Stimulated activated naive CD8-positive, alpha-beta T cell treated with anti-CD3 and anti-CD28 coated beads, Interleukin-15, Interleukin-2, amounts not matched to agents 100 ng/mL and 50 ng/mL, for 24 hours (primary cell): Measurements from ENCODE around the gene LY6G6F.

Experiments
- H3K27ac Mint-ChIP-seq: one replicate; pipeline ENCODE4 v1.8.0; 2021; ENCODE audit warnings: mild to moderate bottlenecking, mixed read lengths
- H3K27me3 Mint-ChIP-seq: one replicate; pipeline ENCODE4 v1.8.0; 2021; ENCODE audit warnings: mixed read lengths
- H3K36me3 Mint-ChIP-seq: one replicate; pipeline ENCODE4 v1.8.0; 2021; ENCODE audit warnings: low read depth, mixed read lengths
- H3K4me1 Mint-ChIP-seq: one replicate; pipeline ENCODE4 v1.8.0; 2021; ENCODE audit warnings: low read depth, mixed read lengths
- H3K4me3 Mint-ChIP-seq: one replicate; pipeline ENCODE4 v1.8.0; 2021; ENCODE audit warnings: mild to moderate bottlenecking, mixed read lengths
- H3K9me3 Mint-ChIP-seq: one replicate; pipeline ENCODE4 v1.8.0; 2021; ENCODE audit warnings: mixed read lengths

LY6G6F gene

DNA sequence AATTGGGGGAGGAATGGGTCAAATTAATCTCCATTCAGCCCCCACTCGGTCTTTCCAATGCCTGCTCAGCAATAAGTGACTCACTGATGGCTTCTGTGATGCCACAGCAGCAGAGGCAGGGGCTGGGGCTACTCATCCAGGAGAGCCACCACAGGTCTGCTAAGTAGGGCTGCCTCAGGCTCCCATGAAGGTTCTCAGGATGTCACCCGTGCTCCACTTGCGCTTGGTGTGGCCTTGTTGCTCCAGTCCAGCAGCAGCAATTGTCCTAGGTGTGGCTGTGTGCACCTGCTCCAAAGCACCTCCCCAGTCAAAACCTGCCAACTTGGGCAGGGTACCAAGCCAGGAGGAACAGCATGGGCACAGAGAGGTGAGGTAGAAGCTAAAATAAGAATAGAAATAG is 15.5 kb downstream of the LY6G6F start:
- Mint-ChIP-seq H3K27ac (no peak overlapping the region), H3K4me3 (no peak overlapping the region), H3K9me3 (no peaks in the 10 kb centered on the region), H3K4me1 (peaks cover 27% of the 10 kb centered on the region), H3K27me3 (no peaks in the 10 kb centered on the region), H3K36me3 (peaks cover 12% of the 10 kb centered on the region)

DNA sequence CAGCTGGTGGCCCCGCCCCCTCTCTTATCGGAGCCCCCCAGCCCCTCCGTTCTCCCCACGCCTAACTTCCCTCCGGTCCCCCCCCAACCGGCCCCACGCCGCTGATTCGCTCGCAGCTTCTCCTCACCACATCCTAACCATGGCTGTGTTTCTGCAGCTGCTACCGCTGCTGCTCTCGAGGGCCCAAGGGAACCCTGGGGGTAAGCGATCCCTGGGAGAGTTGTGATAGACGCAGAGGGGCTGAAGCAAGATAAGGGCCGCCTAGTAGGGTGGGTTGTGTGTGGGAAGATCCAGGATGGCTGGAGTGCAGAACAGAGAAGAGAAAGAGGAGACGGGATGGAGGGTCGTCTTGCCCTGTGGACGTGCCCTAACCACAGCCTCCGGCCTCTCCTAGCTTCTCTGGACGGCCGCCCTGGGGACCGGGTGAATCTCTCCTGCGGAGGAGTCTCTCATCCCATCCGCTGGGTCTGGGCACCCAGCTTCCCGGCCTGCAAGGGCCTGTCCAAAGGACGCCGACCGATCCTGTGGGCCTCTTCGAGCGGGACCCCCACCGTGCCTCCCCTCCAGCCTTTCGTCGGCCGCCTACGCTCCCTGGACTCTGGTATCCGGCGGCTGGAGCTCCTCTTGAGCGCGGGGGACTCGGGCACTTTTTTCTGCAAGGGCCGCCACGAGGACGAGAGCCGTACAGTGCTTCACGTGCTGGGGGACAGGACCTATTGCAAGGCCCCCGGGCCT is 16.7 kb downstream of the LY6G6F start, which contains the start of gene MPIG6B:
Gene MPIG6B (plus strand): TSS at position 129 of the 735 bp plus-strand sequence. CDS start 11 bp downstream, at position 140.
- Mint-ChIP-seq H3K27ac (peak within 1 kb of the TSS; percentile 24), H3K36me3 (peaks cover 18% of the 10 kb centered on the region), H3K27me3 (no peaks in the 10 kb centered on the region), H3K4me3 (no peak within 1 kb of the TSS), H3K4me1 (peaks cover 37% of the 10 kb centered on the region), H3K9me3 (no peaks in the 10 kb centered on the region)

DNA sequence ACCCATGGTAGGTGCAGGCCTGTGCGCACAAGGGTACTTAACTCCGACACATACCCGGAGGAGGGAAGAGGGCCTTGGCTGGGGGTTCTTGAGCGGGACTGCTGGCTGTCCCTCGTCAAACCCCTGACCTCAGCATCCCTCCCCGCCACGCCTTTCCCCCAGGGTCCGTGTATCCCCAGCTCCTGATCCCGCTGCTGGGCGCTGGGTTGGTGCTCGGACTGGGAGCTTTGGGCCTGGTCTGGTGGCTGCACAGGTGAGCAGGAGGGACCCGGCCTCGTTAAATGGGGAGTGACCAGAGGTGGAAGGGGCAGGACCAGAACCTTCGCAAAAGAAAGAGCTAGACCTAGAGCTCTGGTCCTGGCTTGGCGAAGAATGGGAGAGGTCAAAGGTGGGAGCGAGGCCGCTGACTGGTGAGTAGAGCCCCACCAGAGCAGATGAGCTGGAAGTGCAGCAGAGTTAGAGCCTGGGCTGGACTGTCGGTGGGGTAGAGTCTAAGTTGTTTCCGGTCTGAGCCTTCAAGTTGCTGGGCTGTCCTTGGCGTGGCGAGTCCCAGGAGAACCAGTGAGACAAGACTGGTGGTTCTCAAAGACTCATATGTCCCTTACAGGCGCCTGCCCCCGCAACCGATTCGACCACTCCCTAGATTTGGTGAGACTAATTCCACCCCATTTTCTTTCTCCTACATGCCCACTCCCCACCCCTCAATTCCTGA is 17.5 kb downstream of the LY6G6F start:
- Mint-ChIP-seq H3K27ac (no peak overlapping the region), H3K4me1 (peaks cover 44% of the 10 kb centered on the region), H3K27me3 (no peaks in the 10 kb centered on the region), H3K4me3 (no peak overlapping the region), H3K9me3 (no peaks in the 10 kb centered on the region), H3K36me3 (peaks cover 18% of the 10 kb centered on the region)

DNA sequence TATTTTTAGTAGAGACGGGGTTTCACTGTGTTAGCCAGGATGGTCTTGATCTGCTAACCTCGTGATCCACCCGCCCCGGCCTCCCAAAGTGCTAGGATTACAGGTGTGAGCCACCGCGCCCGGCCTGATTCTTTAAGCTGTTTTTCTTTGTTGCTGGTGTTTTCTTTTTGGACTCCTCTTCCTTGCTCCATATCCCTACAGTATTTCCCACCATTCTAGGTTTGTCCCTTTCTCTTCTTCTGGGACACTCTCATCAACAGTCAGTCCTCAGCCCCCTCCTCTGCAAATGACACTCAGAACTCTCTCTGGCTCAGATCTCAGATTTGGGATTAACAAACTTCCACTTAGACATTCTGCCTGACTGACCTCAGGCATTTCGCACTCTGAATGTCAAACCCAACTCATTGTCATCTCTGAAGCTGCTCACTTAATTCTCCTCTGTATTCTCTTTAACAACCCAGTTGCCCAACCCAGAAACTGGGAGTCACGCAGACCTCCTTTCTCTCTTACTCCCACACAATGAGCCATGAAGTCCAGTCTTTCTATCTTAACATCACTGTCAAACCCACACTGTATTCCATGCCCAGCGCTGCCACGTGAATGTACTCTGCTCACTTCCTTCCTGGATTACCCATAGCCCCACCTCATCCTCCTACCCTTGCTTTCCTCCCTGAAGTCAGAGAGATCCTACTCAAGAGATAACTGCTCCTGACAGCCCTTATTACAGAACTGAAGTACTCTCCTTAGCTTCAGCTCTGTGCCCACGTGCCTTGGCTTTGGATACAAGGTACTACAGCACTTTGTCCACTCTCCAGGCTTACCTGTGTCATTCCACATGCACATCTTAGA is 19.1 kb downstream of the LY6G6F start:
- H3K4me3 Mint-ChIP-seq, result no peak overlapping the region
- no peaks in the 10 kb centered on the region for H3K9me3 Mint-ChIP-seq
- peaks cover 60% of the 10 kb centered on the region for H3K4me1 Mint-ChIP-seq
- peaks cover 24% of the 10 kb centered on the region for H3K36me3 Mint-ChIP-seq
- H3K27me3 Mint-ChIP-seq, result no peaks in the 10 kb centered on the region
- H3K27ac Mint-ChIP-seq, result peak overlapping the region; percentile 56

DNA sequence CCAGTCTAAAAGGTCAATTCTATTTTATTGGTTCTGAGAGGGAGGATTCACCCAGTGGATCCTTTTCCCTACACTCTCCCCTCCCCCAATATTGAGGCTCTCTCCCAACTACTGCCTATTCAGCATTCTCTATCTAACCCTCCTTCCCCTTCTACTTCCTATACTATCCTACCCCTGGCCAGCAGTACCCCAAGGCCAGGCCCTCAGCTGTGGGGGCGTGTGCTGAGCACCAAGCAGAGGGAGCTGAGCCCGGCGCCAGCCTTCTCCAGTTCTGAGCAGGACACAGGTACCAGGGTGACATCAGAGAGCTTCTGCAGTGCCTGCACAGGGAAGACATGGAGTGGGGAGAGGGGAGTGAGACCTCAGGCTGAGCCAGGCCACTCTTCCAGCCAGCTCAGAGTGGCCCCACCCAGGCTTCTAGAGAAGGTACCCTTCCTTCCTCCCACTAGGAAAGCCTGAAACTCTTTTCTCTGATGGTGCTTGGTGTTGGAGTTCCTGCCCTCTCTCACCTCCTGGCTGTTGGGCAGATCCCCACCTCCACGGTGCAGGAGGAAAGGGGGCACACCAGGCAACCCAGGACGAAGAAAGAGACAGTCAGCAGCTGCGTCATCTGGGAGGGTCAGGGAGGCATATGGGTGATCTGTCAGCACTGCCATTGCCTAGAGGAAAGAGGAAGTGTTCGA is 20.5 kb downstream of the LY6G6F start:
- no peaks in the 10 kb centered on the region for H3K27me3 Mint-ChIP-seq
- peaks cover 36% of the 10 kb centered on the region for H3K36me3 Mint-ChIP-seq
- peak overlapping the region; percentile 79 for H3K27ac Mint-ChIP-seq
- peak overlapping the region; percentile 63 for H3K4me3 Mint-ChIP-seq
- H3K4me1 Mint-ChIP-seq, result peaks cover 65% of the 10 kb centered on the region
- no peaks in the 10 kb centered on the region for H3K9me3 Mint-ChIP-seq

DNA sequence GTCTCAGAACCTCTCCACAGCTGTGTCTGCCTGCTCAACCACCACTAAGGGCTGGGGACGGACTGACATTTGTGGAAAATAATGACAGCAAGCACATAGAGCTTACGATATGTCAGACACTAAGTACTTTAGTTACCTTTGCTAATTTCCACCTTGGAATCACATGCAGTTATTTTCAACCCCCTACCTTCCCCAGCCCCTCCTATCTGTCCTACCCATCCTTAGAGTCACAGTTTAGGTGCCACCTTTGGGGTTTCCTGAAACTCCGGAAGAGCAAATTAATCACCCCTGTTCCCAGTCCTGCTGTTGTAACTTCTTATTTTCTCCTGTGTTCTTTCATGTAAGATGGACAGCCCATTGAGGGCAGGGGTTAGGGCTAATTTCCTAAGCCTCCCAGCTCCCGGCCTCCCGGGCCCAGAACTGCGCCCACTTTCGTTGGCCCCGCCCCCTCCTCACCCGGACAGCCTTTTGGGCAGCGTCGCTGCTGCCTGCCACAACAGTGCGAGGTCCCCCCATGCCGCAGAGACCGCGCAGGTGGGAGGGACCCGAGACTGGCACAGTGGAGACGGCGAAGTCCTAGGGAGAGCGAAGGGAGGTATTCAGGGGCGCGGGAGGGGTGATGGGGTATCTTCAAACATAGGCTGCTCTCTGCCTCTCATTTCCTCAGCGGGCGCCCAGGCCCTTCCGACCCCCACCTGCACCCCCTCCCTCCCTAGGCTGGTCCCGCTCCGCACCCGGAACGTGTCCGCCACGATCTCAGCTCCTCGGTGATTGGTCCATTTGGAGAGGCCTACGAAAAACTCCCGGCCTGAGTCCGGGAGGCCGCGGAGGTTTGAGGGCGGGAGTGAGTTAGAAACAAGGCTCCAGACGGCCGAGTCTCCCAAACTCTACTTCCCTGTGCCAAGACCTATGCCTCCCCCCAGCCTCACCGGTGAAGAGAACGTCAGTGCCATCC is 21.3 kb downstream of the LY6G6F start:
- Mint-ChIP-seq H3K36me3 (peaks cover 43% of the 10 kb centered on the region), H3K4me1 (peaks cover 64% of the 10 kb centered on the region), H3K4me3 (peak overlapping the region; percentile 63)

DNA sequence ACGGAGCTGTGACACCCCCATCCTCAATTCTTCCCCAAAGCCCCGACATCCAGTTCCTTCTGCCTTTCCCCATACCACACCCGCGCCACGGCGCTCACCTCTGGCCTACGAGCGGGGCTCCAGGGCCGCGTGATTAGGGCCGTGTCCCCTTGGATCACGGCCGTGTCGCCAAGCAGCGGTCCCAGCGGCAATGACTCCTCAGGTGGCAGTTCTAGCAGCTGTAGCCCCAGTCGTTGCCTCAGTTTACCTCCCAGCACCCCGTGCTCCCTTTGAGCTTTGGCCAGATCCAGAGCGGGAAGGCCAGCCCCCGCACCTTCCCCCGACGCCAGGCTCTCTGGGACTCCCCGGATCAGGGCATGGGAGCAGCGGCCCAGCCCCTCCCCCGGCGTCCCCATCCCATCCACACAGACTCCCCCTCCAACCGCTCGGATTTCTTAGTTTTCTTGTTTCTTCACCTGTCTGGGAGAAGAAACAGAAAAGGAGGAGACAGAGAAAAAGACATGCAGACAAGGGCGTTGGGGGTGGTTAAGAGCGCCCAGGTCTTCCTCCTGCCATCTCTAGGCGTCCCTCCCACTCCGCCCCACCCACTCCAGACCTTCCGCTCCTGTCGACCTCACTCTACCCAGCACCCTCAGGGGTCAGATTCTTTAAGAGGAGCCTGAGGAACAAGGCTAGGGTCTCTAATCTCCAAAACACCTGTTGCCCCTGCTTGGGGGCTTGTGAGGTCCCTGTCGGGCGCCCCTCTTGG is 22.3 kb downstream of the LY6G6F start, which contains the start of gene DDAH2:
Gene DDAH2 (minus strand): TSS at position 533 of the 748 bp plus-strand sequence. CDS start 138 bp downstream, at position 395.
- Mint-ChIP-seq H3K9me3 (no peaks in the 10 kb centered on the region), H3K4me3 (peak within 1 kb of the TSS; percentile 85), H3K36me3 (peaks cover 52% of the 10 kb centered on the region), H3K4me1 (peaks cover 66% of the 10 kb centered on the region), H3K27me3 (no peaks in the 10 kb centered on the region), H3K27ac (peak within 1 kb of the TSS; percentile 49)

More for the DNA sequence above, 21.3 kb downstream of the LY6G6F start:
- H3K27me3 Mint-ChIP-seq, result no peaks in the 10 kb centered on the region
- H3K9me3 Mint-ChIP-seq, result no peaks in the 10 kb centered on the region
- H3K27ac Mint-ChIP-seq, result peak overlapping the region; percentile 79

DNA sequence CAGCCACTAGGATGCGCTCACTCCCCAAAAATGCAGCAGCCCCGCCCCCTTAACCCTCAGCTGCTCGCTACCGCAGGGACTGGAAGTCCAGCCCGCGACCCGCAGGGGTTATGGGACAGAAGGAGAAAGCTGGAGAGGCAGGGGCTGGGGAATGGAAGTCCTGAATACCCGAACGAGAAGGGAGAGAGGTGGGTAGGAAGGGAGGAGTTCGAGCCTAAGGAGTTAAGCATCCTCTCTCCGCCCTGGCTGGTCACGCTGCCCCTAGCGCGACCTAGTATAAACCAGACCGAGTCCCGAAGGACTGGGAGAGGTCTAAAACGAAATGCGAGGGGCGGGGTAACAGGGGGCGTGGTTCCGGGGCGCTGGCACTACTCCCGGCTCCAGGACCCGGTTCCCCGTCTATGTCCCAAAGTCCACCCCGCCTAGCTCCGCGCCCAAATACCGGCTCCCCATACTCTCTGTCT is 22.9 kb downstream of the LY6G6F start:
- H3K9me3 Mint-ChIP-seq, result no peaks in the 10 kb centered on the region
- H3K27me3 Mint-ChIP-seq, result no peaks in the 10 kb centered on the region
- peaks cover 72% of the 10 kb centered on the region for H3K4me1 Mint-ChIP-seq
- peak overlapping the region; percentile 85 for H3K4me3 Mint-ChIP-seq
- H3K36me3 Mint-ChIP-seq, result peaks cover 57% of the 10 kb centered on the region
- H3K27ac Mint-ChIP-seq, result peak overlapping the region; percentile 49

DNA sequence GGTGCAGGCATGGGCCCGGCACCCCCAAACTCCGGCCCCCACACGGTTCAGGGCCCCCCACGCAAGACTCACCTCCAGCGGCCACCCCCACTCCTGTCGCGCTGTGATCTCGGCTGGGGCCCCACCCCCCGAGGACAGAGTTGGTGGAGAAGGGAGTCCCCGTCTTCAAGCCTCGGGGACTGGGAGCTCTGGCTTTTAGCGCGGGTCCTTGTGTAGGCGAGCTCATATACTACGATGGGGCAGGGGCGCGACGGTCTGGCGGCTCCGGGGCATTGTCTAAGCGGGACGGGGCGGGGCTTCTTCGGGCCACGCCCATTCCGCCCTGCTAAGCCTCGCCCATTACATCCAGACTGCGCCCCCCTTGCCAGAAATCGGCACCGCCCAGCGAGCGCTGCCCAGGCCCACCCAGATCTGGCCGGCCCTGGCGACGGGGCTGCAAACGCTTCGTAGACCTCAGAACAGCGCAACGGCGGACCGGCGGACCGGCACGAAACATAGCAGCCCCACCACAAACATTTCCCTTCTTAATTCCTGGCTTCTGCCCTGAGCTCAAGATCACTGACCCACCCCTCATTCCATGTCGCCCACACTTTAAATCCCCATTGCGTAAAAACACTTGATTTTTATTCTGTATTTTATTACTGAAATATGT is 23.4 kb downstream of the LY6G6F start:
- Mint-ChIP-seq H3K9me3 (no peaks in the 10 kb centered on the region), H3K27me3 (no peaks in the 10 kb centered on the region), H3K36me3 (peaks cover 61% of the 10 kb centered on the region), H3K27ac (peak overlapping the region; percentile 32), H3K4me3 (peak overlapping the region; percentile 85), H3K4me1 (peaks cover 73% of the 10 kb centered on the region)

DNA sequence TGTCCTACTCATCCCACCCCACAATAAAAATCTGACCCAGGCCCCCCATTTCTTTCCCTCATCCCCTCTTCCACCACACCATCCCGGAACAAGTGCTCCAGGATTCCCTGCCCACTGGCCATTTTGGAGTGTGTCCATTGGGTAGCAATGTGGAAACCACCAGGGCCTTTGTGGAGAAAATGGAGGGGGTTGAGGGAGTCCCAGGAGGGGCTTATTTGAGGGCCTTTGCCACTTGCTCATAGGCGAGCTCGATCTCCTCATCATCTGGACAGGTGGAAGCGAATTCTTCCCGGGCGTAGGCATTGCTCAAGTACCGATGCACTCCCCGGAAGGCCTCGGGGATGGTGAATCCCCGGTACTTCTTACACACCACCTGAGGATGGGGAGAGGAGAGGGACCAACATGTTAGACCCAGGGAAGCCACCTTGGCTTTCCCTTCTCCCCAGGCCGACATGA is 24.0 kb downstream of the LY6G6F start:
- H3K9me3 Mint-ChIP-seq, result no peaks in the 10 kb centered on the region
- no peaks in the 10 kb centered on the region for H3K27me3 Mint-ChIP-seq
- H3K27ac Mint-ChIP-seq, result peak overlapping the region; percentile 32
- H3K4me1 Mint-ChIP-seq, result peaks cover 71% of the 10 kb centered on the region
- H3K4me3 Mint-ChIP-seq, result peak overlapping the region; percentile 85
- H3K36me3 Mint-ChIP-seq, result peaks cover 64% of the 10 kb centered on the region

DNA sequence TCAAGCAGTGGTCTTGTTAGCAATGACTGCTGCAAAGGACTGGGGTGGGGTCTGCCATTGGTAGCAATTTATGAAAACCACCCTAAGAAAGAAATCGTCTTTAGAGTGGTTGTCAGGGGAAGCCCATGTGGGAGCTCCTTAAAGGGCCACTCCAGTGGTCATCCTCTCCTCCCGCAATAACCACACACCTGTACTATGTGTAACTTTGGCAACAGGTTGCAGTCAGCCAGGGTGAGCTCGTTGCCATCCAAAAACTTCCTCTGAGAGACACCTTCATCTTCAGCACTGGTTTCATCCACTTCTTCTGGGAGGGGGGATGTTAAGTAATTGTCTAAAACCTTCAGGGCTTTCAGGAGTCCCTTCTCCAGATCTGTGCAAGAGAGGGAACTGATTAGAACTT is 25.4 kb downstream of the LY6G6F start:
- Mint-ChIP-seq H3K9me3 (no peaks in the 10 kb centered on the region), H3K27ac (peak overlapping the region; percentile 52), H3K36me3 (peaks cover 59% of the 10 kb centered on the region), H3K4me3 (no peak overlapping the region), H3K27me3 (no peaks in the 10 kb centered on the region), H3K4me1 (peaks cover 64% of the 10 kb centered on the region)

DNA sequence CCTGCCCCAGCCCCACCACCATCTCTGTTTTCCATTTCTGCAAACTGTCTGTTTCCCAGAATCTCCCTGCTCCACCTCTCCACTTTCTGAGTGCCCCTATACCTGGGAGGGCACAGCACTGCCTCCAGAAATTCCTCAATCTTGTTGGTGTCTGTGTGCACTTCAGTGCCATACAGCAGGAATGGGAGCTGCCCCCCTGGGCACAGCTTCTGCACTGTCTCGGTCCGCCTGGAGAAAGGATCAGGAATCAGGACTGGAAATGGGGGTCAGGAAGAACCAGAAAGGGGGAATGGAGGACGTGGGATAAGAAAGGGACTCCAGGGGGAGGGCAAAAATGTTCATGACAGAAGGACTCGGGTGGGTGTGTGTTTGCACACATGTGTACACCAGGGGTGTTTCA is 27.1 kb downstream of the LY6G6F start:
- H3K4me3 Mint-ChIP-seq, result peak overlapping the region; percentile 100
- H3K4me1 Mint-ChIP-seq, result peaks cover 66% of the 10 kb centered on the region
- H3K9me3 Mint-ChIP-seq, result no peaks in the 10 kb centered on the region
- H3K36me3 Mint-ChIP-seq, result peaks cover 53% of the 10 kb centered on the region
- peak overlapping the region; percentile 58 for H3K27ac Mint-ChIP-seq
- no peaks in the 10 kb centered on the region for H3K27me3 Mint-ChIP-seq
